Stimulated activated CD8-positive, alpha-beta memory T cell treated with anti-CD3 and anti-CD28 coated beads, Interleukin-12 subunit alpha, Interleukin-12 subunit beta, amount 100 ng/mL, for 4 hours (primary cell): Measurements from ENCODE around the gene NFIB.

Experiments used
- DNase-seq: peaks from one replicate; pipeline ENCODE4 v3.0.0-alpha.2; 2020; ENCODE audit warnings: low read depth

Gene NFIB

GRCh38 chr9:14318934-14319580 is 5.1 kb upstream of the NFIB start:
- DNase-seq = no peak

- no peak for DNase-seq
These were observed 4.4 kb upstream of the NFIB start for GRCh38 chr9:14318361-14318760.

- no peak for DNase-seq
These were observed 3.9 kb upstream of the NFIB start for GRCh38 chr9:14317667-14318320.

- no peak for DNase-seq
These were observed 2.8 kb upstream of the NFIB start for GRCh38 chr9:14316602-14317300.

GRCh38 chr9:14315875-14316601 is 2.1 kb upstream of the NFIB start:
- no peak for DNase-seq

- DNase-seq = no peak
These were observed 1.3 kb upstream of the NFIB start for GRCh38 chr9:14314929-14315874.

GRCh38 chr9:14314424-14314928 is 535 bp upstream of the NFIB start:
- no peak for DNase-seq

GRCh38 chr9:14313378-14313940 is 482 bp downstream of the NFIB start:
- DNase-seq = no peak

- DNase-seq = no peak
These were observed 1.1 kb downstream of the NFIB start for GRCh38 chr9:14312719-14313377.

- no peak for DNase-seq
These were observed 1.8 kb downstream of the NFIB start for GRCh38 chr9:14311956-14312685.

- DNase-seq = no peak
These were observed 2.6 kb downstream of the NFIB start for GRCh38 chr9:14311171-14311949.

- no peak for DNase-seq
These were observed 3.6 kb downstream of the NFIB start for GRCh38 chr9:14310311-14310710.

GRCh38 chr9:14309403-14309802 is 4.5 kb downstream of the NFIB start:
- no peak for DNase-seq

GRCh38 chr9:14308853-14309145 is 5.1 kb downstream of the NFIB start:
- DNase-seq = no peak

GRCh38 chr9:14307989-14308852 is 5.7 kb downstream of the NFIB start:
- no peak for DNase-seq

GRCh38 chr9:14306672-14307660 is 7.0 kb downstream of the NFIB start:
- no peak for DNase-seq

- DNase-seq = no peak
These were observed 7.8 kb downstream of the NFIB start for GRCh38 chr9:14306188-14306587.
